Measurements from ENCODE around the gene GANC.
"Not testable (repeated sequence)": the region's sequence is repeated elsewhere in the genome, so short reads cannot be mapped to it uniquely, and the experiment has no call there.

Gene GANC

GRCh38 chr15:42276762-42277161, 3.8 kb downstream of the GANC start:
- no peak for TF ChIP-seq Cebpa-rat (IDR thresholded peaks at IDR 0.05)
- H3K4me1 ChIP-seq, result peaks cover 15 to 30% (median 23%) of the 10 kb centered on the region in 10 experiments; a peak in 19 of 20 replicates
- no peak overlapping the region for H3K9ac ChIP-seq
- H4K20me1 ChIP-seq, result peaks cover 0 to 11% (median 11%) of the 10 kb centered on the region in 11 experiments; a peak in 9 of 22 replicates
- H3K27ac ChIP-seq, result no peak overlapping the region
- H3K27me3 ChIP-seq, result no peaks in the 10 kb centered on the region
- peaks cover 19 to 52% (median 43%) of the 10 kb centered on the region in 11 experiments for H3K36me3 ChIP-seq
- H3K4me3 ChIP-seq, result no peak overlapping the region
- no peaks in the 10 kb centered on the region for H3K9me3 ChIP-seq (replicated peaks in 1 of 11)
- peak overlapping the region in 2 of 11 experiments; percentile 97 to 100; a peak in 4 of 22 replicates for H3K4me2 ChIP-seq

DNA sequence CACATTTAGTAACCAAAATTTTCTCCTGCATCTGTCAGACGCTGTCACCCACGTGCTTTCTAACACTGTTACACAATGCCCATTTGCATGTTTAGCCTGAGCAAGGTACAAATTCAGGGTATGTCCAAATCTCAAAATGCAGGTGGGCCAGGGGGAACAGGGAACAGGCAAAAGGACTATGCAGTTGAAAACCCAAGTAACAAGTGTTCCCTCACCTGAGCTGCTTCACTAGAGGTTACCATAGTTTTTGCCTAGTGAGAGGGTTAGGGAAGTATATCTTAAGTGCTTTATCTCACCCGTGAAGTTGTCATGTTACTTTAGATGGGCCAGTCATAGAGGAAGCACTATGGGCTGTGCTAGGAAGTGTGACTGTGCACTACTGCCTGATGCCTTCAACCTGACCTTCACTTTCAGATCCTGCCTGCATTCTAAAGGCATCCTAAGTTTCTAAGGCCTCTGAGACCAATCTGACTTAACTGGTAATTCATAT, 6.3 kb downstream of the GANC start:
- Histone ChIP-seq H3K9ac (no peak overlapping the region), H4K20me1 (no peaks in the 10 kb centered on the region; a peak in 1 of 22 replicates), H3K9me3 (replicated peaks in 1 of 11) (no peaks in the 10 kb centered on the region), H3K27ac (no peak overlapping the region), H3K27me3 (no peaks in the 10 kb centered on the region), H3K4me1 (peaks cover 13 to 22% (median 18%) of the 10 kb centered on the region in 10 experiments; a peak in 19 of 20 replicates), H3K4me3 (no peak overlapping the region), H3K4me2 (no peak overlapping the region), H3K36me3 (peaks cover 28 to 77% (median 67%) of the 10 kb centered on the region in 11 experiments)
- TF ChIP-seq Cebpa-rat (IDR thresholded peaks at IDR 0.05), result no peak

- no peak for TF ChIP-seq Cebpa-rat (IDR thresholded peaks at IDR 0.05)
- peaks cover 32 to 97% (median 77%) of the 10 kb centered on the region in 11 experiments for H3K36me3 ChIP-seq
- no peaks in the 10 kb centered on the region for H3K27me3 ChIP-seq
- H3K27ac ChIP-seq, result no peak overlapping the region
- H3K4me3 ChIP-seq, result no peak overlapping the region
- H3K4me2 ChIP-seq, result no peak overlapping the region
- no peak overlapping the region for H3K9ac ChIP-seq
- H4K20me1 ChIP-seq, result no peaks in the 10 kb centered on the region; a peak in 1 of 22 replicates
- no peaks in the 10 kb centered on the region for H3K4me1 ChIP-seq
- H3K9me3 ChIP-seq (replicated peaks in 1 of 11), result no peaks in the 10 kb centered on the region
Measured at GRCh38 chr15:42282344-42282743, 9.3 kb downstream of the GANC start.

DNA sequence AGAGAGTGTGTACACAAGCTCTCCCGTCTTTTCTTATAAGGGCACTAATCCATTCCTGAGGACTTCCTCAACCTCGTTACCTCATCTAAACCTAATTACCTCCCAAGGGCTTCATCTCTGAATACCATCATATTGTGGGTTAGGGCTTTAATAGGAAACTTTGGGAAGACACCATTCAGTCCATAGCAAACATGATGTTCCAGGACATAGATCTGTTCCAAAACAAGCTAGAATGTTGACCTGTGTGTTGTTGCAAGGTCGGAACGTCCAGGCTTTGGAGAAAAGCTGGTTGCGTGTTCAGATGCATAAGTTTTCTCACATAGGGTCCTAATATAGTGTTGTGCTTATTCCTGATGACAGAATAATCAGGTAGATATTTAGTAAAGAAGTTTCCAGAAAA, 9.9 kb downstream of the GANC start:
- Histone ChIP-seq H3K9me3 (replicated peaks in 1 of 11) (no peaks in the 10 kb centered on the region), H3K27me3 (no peaks in the 10 kb centered on the region), H3K4me1 (no peaks in the 10 kb centered on the region), H3K4me2 (no peak overlapping the region), H3K4me3 (no peak overlapping the region), H3K9ac (no peak overlapping the region), H3K36me3 (peaks cover 36 to 98% (median 79%) of the 10 kb centered on the region in 11 experiments), H3K27ac (no peak overlapping the region), H4K20me1 (no peaks in the 10 kb centered on the region; a peak in 1 of 22 replicates)
- TF ChIP-seq Cebpa-rat (IDR thresholded peaks at IDR 0.05), result no peak

- no peak for TF ChIP-seq Cebpa-rat (IDR thresholded peaks at IDR 0.05)
- no peak overlapping the region for H3K4me2 ChIP-seq
- H3K9ac ChIP-seq, result no peak overlapping the region
- no peaks in the 10 kb centered on the region for H3K4me1 ChIP-seq
- H3K9me3 ChIP-seq (replicated peaks in 1 of 11), result no peaks in the 10 kb centered on the region
- H3K27ac ChIP-seq, result no peak overlapping the region
- no peak overlapping the region for H3K4me3 ChIP-seq
- peaks cover 36 to 98% (median 79%) of the 10 kb centered on the region in 11 experiments for H3K36me3 ChIP-seq
- no peaks in the 10 kb centered on the region for H3K27me3 ChIP-seq
- no peaks in the 10 kb centered on the region; a peak in 1 of 22 replicates for H4K20me1 ChIP-seq
Measured at GRCh38 chr15:42283671-42284070, 10.7 kb downstream of the GANC start.

DNA sequence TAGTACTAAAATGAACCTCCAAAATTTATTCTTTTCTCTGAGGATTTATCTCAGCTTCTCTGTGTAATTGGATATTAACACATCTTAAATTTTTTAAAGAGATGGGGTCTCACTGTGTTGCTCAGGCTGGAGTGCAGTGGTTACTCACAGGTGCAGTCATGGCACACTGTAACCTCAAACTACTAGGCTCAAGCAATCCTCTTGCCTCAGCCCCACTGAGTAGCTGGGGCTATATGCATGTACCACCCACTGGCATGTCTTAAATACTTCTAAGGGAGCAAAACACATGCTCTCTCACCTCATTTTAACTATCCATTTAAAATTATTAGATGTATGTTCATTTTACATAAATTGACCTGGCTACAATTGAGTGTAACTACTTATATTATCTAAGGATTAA, 11.6 kb downstream of the GANC start:
- TF ChIP-seq Cebpa-rat (IDR thresholded peaks at IDR 0.05), result no peak
- Histone ChIP-seq H4K20me1 (no peaks in the 10 kb centered on the region; a peak in 1 of 22 replicates), H3K36me3 (peaks cover 37 to 98% (median 79%) of the 10 kb centered on the region in 11 experiments), H3K27me3 (no peaks in the 10 kb centered on the region), H3K9ac (no peak overlapping the region), H3K4me3 (no peak overlapping the region), H3K9me3 (replicated peaks in 1 of 11) (no peaks in the 10 kb centered on the region), H3K4me2 (no peak overlapping the region), H3K27ac (no peak overlapping the region; a peak in 1 of 22 replicates), H3K4me1 (no peaks in the 10 kb centered on the region)

- Histone ChIP-seq H3K27me3 (no peaks in the 10 kb centered on the region), H3K4me2 (no peak overlapping the region), H3K9me3 (replicated peaks in 1 of 11) (no peaks in the 10 kb centered on the region), H3K27ac (no peak overlapping the region), H4K20me1 (no peaks in the 10 kb centered on the region; a peak in 1 of 22 replicates), H3K4me1 (no peaks in the 10 kb centered on the region), H3K36me3 (peaks cover 41 to 98% (median 79%) of the 10 kb centered on the region in 11 experiments), H3K9ac (no peak overlapping the region), H3K4me3 (no peak overlapping the region)
- TF ChIP-seq Cebpa-rat (IDR thresholded peaks at IDR 0.05), result no peak
Measured at GRCh38 chr15:42285034-42285433, 12.0 kb downstream of the GANC start.

DNA sequence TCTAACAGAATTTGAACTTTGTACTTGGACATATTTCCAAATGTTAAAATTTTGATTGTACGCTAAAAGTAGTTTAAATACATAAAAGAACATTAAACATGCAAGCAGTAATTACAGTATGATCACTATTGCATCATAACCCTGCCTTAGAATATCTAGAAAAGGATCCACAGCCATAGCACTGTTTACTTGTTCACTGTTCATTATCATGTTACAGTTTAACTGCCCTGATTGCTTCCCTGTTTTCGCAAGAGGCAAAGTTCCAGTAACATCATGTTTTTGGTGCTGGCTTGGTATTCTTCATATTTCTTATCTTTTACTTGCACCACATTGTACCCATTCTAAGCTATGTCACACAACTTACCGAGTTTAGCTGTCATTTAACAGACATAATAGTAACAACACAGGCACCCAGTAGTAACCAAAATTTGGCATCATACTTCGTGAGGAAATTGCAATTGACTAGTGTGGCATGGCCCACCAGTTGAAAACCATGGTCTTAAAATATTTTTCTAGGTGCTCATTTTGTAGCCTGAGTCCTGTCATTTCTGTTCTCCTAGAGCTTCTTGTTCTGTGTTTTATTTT, 13.5 kb downstream of the GANC start:
- peak in 1 of 11 experiments; percentile 27; a peak in 1 of 22 replicates for TF ChIP-seq Cebpa-rat (IDR thresholded peaks at IDR 0.05)
- H3K36me3 ChIP-seq, result peaks cover 34 to 98% (median 78%) of the 10 kb centered on the region in 11 experiments
- H3K27ac ChIP-seq, result no peak overlapping the region
- no peak overlapping the region for H3K4me2 ChIP-seq
- no peaks in the 10 kb centered on the region for H3K27me3 ChIP-seq
- H3K9me3 ChIP-seq (replicated peaks in 1 of 11), result no peaks in the 10 kb centered on the region
- no peak overlapping the region for H3K9ac ChIP-seq
- no peak overlapping the region for H3K4me3 ChIP-seq
- H4K20me1 ChIP-seq, result no peaks in the 10 kb centered on the region; a peak in 1 of 22 replicates
- H3K4me1 ChIP-seq, result no peaks in the 10 kb centered on the region

DNA sequence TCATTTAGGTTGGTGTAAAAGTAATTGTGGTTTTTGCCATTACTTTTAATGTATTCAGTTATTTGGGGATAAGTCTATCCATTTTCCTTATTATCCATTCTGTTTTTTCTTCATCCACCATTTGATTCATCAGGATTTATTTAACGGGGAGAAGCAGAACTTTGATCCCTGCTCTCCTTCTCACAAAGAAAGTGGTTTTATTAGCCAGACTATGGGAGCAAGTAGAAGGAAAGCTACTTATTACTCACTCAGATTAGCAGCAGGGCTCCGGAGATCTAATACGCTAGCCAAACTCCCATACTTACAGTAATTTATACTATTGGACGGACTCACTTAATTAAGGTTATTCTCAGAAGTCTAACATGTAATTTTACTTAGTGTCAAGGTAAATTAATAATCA, 14.9 kb downstream of the GANC start:
- no peak for TF ChIP-seq Cebpa-rat (IDR thresholded peaks at IDR 0.05)
- Histone ChIP-seq H3K27me3 (no peaks in the 10 kb centered on the region), H3K9ac (no peak overlapping the region), H3K9me3 (replicated peaks in 1 of 11) (no peaks in the 10 kb centered on the region), H3K4me3 (no peak overlapping the region), H3K36me3 (peaks cover 44 to 98% (median 80%) of the 10 kb centered on the region in 11 experiments), H3K4me2 (no peak overlapping the region), H3K4me1 (no peaks in the 10 kb centered on the region), H3K27ac (no peak overlapping the region), H4K20me1 (no peaks in the 10 kb centered on the region; a peak in 1 of 22 replicates)

- no peaks in the 10 kb centered on the region for H3K27me3 ChIP-seq
- H3K27ac ChIP-seq, result no peak overlapping the region
- peaks cover 44 to 98% (median 80%) of the 10 kb centered on the region in 11 experiments for H3K36me3 ChIP-seq
- no peaks in the 10 kb centered on the region for H4K20me1 ChIP-seq
- no peak overlapping the region for H3K9ac ChIP-seq
- no peak for TF ChIP-seq Cebpa-rat (IDR thresholded peaks at IDR 0.05)
- no peaks in the 10 kb centered on the region for H3K4me1 ChIP-seq
- no peaks in the 10 kb centered on the region; a peak in 1 of 22 replicates for H3K9me3 ChIP-seq (replicated peaks in 1 of 11)
- H3K4me3 ChIP-seq, result no peak overlapping the region
- H3K4me2 ChIP-seq, result no peak overlapping the region
Measured at GRCh38 chr15:42289166-42289565, 16.2 kb downstream of the GANC start.

DNA sequence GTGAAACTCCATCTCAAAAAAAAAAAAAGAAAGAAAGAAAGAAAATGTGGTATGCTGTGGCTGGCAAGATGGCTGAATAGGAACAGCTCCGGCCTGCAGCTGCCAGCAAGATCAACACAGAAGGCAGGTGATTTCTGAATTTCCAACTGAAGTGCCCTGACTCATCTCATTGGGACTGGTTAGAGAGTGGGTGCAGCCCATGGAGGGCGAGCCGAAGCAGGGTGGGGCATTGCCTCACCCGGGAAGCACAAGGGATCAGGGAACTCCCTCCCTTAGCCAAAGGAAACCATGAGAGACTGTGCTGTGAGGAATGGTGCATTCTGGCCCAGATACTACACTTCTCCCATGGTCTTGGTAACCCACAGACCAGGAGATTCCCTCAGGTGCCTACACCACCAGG, 28.0 kb downstream of the GANC start:
- not testable (repeated sequence) for H3K4me3 ChIP-seq, H4K20me1 ChIP-seq, H3K27ac ChIP-seq, H3K4me2 ChIP-seq, H3K4me1 ChIP-seq, H3K9ac ChIP-seq, H3K27me3 ChIP-seq
- H3K9me3 ChIP-seq (replicated peaks in 1 of 11), result peaks cover 44 to 58% (median 51%) of the 10 kb centered on the region in 11 experiments
- H3K36me3 ChIP-seq, result peaks cover 26 to 68% (median 51%) of the 10 kb centered on the region in 11 experiments
